IPS-NIHi11 (cell line): Measurements from ENCODE around the gene GET3.
A peak's percentile ranks its signal among the peaks of the same experiment; 100 is the strongest.

Experiments used
- DNase-seq: peaks from one replicate; pipeline ENCODE4 v3.0.0; 2012; ENCODE audit warnings: mixed read lengths, low spot score

Gene GET3

GRCh38 chr19:12779162-12779993 lies 42.1 kb downstream of the GET3 start:
- no peak for DNase-seq

DNA sequence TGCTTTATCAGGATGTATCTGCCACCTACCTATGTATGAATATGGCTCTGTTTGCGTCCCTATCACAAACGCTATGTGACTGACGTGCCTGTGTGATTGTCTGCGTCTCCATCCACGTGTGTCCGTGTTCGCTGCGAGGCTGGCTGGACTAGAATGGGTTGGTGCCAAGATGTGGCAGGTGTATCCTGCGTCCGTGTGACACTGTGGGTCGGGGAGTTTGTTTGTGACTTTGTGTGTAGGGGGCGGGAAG lies 44.8 kb downstream of the GET3 start:
- DNase-seq, result no peak

DNA sequence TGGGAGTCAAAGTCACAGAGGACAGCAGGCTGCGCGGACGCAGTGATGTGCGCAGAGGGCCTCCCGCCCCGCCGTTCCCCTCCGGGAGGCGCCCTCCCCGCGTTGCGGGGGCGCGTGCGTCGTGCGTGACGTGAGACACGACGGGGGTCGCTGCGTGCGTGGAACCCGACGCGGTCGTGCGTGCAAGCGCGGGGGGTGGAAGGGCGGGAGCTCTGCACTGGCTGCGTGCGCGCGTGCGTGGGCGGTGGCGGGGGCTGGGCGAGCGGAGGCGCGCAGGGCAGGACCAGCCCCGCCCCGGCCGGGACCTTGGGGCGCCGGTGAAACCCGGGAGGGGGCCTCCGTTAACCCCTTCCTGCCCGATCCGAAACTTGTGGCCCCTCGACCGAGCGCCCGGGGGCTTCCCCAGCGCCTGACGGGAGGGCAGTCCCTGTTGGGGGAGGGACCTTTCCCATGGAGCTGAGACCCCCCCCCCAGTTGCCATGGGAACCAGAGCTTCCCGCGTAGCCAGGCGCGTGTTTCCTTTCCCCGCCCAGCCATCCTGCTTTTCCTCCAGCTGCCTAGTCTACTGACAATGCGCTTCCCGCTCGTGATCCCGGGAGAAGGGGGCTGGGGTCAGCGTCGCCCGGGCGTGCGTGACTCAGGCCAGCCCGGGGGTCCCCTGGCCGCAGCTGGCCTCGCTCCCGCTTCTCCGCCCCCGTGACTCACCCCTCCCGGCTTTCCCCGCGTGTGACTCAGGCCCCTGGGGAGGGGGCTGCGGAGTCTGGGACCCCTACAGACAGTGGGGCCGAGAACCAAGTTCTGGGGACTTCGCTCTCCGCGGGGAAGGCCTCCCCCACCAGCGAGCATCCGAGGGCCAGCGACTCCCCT lies 45.4 kb downstream of the GET3 start:
- peak; percentile 63 for DNase-seq

DNA sequence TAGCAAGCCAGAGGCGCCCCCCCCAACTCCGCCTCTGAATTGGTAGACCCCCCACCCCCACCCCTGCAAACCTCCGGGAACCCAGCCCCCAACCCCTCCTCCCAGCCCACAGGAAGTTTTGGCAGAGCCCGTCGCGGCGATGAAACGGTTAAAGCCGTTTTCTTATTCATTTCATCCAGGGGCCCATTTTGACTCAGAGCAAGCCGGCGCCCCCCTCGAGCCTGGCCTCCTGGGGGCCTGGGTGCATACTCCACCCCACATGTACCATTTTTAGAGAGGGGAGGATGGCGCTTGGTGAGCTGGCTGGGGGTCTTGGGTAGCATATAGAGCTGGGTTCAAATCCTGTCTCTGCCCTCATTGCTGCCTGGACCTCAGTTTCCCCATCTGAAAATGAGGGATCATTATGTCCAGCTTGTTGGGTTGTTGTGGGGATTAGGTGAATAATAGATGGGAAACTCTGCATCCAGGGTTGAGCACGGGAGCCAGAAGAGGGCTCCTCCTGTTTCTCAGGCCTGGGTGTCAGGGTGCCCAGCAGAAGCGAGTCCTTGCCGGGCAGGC lies 46.1 kb downstream of the GET3 start:
- DNase-seq, result no peak

- DNase-seq, result no peak
Measured at GRCh38 chr19:12783849-12784393, 46.6 kb downstream of the GET3 start.

- no peak for DNase-seq
Measured at GRCh38 chr19:12784394-12784870, 47.1 kb downstream of the GET3 start.

- DNase-seq, result no peak
Measured at GRCh38 chr19:12784871-12785430, 47.7 kb downstream of the GET3 start.

DNA sequence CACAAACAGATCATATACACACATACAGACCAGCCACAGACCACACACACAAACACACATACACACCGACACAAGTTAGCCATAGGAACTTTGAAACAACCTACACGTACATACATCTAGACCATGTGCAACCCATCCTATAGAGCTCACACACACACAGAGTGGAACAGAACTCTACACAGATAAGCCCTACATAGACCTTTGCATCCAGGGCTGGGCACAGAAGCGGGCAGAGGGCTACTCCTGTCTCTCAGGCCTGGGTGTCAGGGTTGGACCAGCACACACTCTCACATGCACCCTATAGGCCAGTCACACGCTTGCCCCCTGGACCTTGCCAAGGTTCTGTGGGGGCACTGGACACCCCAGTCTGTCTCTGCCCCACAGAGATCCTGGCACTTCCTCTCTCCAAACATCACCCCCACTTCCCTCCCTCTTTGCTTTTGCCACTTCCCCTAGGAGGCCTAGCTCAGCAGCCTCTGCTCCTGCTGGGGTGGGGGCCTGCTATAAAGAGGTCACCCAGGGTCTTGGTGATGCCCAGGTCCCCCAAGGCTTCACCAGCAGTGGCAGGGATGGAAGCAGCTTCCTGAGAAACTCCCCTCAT lies 48.2 kb downstream of the GET3 start:
- no peak for DNase-seq

DNA sequence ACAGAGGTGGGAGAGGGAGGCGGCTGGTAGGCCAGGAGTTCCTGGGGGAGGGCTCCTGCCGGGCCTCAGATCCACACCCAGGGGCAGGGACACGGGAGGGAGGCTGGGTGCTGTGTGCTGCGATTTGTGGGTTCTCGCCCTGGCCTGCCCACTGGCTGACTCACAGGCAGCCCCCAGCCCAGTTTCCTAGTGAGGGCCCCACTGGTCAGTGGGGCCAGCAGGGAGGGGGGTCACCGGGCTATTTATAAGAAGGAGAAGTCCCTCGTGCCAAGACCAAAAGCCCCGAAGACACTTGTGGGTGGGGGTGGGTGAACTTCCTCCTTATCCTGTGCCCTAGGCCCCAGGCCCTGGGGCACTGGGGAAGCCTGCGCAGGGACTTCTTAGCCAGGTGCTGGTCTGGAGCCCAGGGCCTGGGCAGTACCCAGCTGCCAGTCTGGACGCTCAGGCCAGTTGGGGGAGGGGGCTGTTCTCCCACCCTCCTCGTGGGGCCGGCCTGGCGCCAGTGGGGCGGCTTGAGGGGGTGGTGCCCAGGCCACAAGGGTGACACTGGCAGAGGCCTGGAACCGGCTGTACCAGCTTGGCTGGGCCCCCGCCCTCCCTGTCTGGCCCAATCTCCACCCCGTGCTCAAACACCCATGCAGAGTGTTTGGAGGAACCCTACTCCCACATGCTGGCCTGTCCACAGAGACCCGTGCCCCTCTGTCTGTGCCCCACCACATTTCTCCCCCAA lies 49.0 kb downstream of the GET3 start:
- DNase-seq, result no peak

GRCh38 chr19:12786952-12787351 lies 49.7 kb downstream of the GET3 start:
- no peak for DNase-seq

- no peak for DNase-seq
Measured at GRCh38 chr19:12787458-12787857, 50.2 kb downstream of the GET3 start.

GRCh38 chr19:12788042-12788681 lies 50.9 kb downstream of the GET3 start:
- DNase-seq, result no peak

GRCh38 chr19:12788682-12789097 lies 51.4 kb downstream of the GET3 start:
- peak; percentile 63 for DNase-seq

DNA sequence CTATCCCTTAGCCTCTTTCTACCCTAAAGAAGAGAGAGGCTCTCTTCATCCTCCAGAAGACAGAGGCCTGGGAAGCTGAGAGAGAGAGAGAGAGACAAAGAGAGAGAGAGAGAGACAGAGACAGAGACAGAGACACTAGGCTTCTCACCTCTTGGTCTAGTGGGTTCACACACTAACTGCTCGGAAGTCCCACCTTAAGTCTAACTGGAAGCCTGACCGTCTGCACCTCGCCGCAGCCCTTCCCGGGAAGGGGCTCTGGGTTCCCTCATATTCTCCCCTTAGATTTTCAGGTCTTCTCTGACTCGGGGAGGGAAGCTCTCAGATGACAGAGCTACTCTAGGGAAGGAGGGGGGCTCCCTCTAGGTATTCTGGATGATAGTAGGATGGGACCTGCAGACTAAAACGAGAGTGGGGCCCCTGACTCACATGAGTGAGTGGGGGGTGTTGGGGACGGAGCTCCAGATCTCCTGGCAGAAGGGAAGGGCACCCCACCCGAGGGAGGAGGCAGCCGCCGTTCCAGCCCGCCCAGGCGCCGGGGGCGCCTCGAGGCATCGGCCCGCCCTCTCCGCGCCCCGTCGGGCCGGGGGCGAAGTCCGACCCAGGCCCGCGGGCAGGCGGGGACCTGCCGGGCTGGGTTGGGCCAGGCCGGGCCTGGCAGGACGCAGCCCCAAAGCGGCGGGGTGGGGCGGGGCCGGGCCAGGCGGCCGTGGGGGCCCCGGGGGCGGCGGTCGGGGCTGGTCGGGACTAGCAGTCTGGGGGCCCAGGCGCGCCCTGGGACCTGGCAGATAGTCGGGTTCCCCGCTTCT lies 52.0 kb downstream of the GET3 start:
- DNase-seq, result no peak

- DNase-seq, result peak; percentile 91
Measured at GRCh38 chr19:12789904-12790619, 52.8 kb downstream of the GET3 start.

- no peak for DNase-seq
Measured at GRCh38 chr19:12790628-12791344, 53.5 kb downstream of the GET3 start.

GRCh38 chr19:12791345-12792050 lies 54.2 kb downstream of the GET3 start, which contains the start of gene JUNB:
JUNB (plus strand) TSS chr19:12791486; CDS start chr19:12791772, 286 bp downstream.
- peak; percentile 73 for DNase-seq
